NCI-H748 treated with DMSO at 0.1 percent for 48 hours (cell line): ENCODE results near the gene RPTOR.

Experiments used
- DNase-seq: peaks from one replicate; lab custom pipeline; 2025; lab: John Stamatoyannopoulos, UW

Gene RPTOR

GRCh38 chr17:80981062-80981902 is 436.6 kb downstream of the RPTOR start:
- no peak for DNase-seq

DNA sequence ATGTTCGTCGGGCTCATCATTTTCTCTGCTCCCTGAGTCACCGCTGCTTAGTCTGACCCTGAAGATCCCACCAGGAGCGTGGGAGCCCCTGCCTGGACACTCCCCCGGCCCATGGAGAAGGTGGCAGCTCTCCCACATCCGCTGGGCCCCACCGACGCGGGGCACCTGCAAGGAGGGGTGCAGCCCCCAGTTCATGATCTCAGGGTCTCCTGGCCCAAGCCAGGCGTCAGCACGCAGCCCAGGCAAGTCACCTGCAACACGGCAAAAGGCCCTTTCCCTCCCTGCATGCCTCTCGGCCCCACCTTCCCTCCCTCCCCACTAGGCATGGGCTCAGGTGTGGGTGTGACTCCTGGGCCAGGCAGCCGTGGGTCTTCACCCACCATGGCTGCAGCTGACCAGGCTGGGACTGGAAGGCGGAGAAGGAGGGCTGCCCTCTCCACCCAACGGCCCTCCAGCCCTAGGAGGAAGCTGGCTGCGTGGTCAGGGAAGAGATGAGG is 437.3 kb downstream of the RPTOR start:
- DNase-seq: no peak

GRCh38 chr17:80982426-80982974 is 437.9 kb downstream of the RPTOR start:
- DNase-seq: no peak

DNA sequence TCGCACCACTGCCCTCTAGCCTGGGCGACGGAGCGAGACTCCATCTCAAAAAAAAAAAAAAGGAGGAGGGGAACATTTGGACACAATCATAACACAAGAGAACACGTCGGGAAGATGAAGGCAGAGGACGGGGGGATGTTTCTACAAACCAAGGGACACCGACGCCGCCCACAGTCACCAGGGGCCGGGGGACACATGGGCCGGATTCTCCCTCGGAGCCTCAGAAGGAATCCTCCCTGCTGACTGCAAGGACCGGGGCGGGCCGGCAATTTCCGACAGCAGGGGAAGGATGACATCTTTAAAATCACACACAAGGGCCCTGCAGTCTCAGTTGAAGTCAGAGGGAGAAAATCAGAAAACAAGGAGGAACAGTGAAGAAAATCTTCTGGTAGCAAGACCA is 438.9 kb downstream of the RPTOR start:
- no peak for DNase-seq

DNA sequence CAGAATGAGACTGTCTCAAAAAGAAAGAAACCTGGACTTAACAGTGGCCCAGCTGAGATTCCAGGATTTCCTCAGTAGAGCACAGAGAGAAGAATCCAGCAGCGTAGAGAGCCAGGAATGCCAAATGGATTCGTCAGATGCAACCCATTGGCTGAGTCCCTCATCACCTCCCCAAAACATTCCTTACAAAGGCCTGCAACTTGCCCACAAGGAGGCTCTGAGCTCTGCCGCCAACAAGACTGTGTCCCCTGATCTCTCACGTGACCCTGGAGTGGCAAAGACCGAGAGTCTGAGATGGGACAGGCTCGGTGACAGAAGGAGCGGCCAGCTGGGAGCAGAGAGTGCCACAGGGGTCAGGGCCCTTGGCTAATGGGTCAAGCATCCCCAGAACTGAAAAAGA is 440.1 kb downstream of the RPTOR start:
- DNase-seq: no peak

- DNase-seq: no peak
Observed at GRCh38 chr17:80986046-80986445, 441.4 kb downstream of the RPTOR start.

DNA sequence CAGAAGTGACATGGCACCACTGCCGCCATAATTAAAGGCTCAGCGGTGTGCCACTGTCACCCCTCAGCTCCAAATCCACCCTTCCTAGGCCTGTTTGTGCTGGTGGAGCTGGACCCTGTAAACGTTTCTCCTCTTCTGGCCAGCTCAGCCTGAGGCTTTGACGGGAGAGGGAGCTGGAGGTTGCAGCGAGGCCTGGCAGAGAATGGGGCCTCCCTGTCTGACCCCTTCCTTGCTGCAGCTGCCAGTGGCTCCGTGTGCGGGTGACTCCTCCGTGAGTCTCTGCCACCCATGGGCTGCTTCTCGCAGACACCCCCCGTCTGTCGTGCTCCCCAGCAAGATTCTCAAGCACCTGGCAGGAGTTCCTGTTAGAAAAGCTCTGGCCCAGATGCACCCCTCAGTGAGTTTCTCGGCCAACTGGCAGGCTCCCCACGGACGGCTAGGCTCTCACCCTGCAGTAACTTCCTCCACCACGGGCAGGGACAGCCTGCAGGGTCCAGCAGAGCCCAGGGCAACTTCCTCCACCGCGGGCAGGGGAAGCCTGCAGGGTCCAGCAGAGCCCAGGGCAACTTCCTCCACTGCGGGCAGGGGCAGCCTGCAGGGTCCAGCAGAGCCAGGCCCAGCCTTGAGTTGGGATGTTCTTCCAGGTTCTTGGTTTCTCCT is 442.3 kb downstream of the RPTOR start:
- DNase-seq: no peak

GRCh38 chr17:80987941-80988461 is 443.4 kb downstream of the RPTOR start:
- DNase-seq: no peak

- no peak for DNase-seq
Observed at GRCh38 chr17:80989586-80989913, 444.9 kb downstream of the RPTOR start.

DNA sequence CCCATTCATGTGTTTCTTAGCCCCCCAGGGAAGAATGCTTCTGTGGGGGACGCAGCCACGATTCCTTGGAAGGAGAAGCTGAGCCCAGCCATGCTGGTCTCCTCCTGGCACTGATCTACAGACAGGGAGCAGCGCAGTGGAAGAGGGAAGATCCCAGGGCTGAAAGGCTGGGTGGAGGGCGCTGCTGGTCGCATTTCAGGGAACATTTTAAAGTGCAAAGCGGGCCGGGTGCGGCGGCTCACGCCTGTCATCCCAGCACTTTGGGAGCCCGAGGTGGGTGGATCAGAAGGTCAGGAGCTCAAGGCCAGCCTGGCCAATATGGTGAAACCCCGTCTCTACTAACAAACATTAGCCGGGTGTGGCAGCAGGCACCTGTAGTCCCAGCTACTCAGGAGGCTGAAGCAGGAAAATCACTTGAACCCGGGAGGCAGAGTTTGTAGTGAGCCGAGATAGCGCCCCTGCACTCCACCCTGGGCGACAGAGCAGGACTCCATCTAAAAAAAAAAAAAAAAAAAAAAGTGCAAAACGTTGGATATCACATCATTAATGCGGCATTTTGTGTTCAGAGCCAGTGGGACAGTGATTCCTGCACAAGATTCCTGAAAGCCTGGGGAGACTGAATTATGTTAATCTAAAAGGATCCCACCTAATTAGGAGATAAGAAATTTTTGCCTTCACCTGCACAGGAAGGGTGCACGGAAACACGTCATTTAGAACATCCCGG is 446.4 kb downstream of the RPTOR start:
- no peak for DNase-seq

DNA sequence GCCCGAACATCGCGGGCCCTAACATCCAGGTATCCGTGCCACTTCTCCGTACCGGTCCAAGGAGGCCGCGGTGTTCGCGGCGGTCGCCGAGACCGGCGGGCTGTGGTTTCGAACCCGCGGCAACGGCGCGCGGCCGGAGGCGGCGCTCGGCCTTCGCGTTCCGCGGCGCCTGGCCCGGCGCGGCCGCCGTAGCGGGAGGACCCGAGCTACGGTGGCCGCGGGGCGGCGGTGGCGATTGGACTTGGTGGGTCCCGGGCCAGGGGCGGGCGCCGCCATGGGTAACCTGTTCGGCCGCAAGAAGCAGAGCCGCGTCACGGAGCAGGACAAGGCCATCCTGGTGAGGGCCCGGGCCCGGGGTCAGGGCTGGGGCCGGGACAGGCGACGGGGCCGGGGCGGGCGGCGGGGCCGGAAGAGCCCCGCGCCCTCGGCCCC is 447.0 kb downstream of the RPTOR start, which contains the start of gene CHMP6:
TSS of gene CHMP6 (plus strand) at position 197 of the 432 bp plus-strand sequence. CDS start at position 275, 78 bp downstream.
- no peak for DNase-seq

GRCh38 chr17:80992077-80992947 is 447.7 kb downstream of the RPTOR start:
- DNase-seq: no peak

DNA sequence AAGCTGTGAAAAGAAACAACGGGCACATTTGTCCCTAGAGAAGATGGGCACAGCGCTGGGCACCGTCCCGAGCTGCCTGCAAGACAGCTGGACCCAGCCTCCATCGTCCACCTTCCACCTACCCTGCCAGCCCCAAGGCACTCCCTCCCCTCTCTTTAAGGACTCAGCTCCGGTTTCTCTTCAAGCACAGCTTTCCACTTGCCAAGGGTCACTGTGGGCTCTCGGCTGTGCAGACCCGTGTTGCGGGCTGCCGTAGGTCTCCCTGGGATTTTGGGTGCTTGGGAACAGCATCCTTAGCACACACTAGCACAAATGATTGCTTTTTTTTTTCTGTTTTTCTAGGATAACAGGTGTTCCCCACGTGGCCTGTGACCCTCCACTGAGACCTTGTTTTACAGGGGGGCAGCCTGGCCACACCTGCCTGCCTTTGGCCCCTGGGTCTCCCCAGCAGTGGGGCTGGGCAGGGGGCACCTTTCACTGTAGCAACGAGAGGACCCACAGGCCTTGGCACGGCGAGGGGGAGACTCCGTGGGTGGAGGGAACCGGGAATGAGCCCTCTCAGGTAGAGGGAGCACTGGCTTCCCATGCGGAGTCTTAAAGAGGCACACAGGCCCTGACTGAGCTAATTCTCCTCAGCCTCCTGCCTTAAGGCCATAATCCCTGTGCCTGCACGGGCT is 448.4 kb downstream of the RPTOR start:
- no peak for DNase-seq

- no peak for DNase-seq
Observed at GRCh38 chr17:80995131-80995530, 450.5 kb downstream of the RPTOR start.

DNA sequence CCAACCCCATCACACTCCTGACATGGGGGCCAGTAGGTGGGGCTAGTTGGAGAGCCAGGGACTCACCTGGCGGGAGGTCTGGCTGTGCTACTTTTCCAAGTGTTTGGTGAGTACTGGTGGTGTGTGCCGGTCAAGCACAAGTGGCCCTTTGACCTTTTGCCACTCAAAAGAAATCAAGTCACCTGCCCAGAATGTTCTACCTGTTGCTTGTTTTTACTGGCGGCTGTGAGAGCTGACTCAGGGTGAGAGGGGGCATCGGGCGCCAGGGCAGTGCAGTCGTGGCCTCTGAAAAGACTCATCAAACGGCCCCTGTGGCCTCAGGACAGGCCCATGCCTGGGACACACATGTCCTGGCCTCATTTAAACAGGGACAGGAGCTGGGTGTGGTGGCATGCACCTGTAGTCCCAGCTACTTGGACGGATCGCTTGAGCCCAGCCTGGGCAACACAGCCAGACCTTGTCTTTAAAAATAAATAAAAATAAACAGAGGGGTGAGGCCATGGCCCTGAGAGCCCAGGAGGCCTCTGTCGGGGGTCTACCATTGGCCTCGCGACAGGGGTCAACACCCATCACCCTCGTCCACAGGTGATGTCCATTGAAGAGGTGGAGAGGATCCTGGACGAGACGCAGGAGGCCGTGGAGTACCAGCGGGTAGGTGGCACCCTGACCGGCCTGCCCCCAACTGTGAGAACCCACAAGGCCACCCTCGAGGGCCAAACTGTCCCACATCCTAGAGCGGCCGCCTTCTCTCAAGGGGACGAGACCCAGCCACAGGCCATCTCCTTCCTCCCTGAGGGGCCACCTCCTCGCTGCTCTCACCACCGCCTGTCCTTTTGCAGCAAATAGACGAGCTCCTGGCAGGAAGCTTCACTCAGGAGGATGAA is 452.0 kb downstream of the RPTOR start:
- DNase-seq: no peak

- no peak for DNase-seq
Observed at GRCh38 chr17:80997424-80998117, 452.9 kb downstream of the RPTOR start.

DNA sequence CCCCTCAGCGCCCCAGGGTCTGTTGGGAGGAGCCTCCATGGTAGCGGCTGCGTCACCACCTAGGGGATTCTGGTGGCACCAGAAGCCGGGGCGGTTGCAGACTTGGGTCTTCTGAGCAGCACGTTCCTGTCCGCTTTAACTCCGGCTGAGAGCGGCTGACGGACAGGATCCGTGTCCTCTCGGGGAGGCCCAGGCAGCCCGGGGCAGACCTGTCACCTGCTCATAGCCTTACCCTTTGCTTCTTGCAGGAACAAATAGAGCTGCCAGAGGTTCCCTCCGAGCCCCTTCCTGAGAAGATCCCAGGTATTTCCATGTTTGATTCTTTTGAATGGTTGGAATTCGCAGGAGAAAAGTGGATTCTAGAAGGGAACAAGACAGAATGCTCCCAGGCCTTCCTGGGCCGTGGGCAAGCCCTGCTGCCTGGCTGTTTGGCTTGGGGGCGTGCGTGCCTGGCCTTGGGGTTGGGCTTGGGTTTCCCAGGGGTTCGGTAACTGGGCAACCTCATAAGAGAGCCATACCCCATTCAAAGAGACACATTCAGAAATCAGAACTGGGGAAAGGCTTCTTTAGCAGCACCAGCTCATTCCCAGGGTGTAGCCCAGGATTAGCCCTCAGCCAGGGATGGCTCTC is 453.6 kb downstream of the RPTOR start:
- no peak for DNase-seq

DNA sequence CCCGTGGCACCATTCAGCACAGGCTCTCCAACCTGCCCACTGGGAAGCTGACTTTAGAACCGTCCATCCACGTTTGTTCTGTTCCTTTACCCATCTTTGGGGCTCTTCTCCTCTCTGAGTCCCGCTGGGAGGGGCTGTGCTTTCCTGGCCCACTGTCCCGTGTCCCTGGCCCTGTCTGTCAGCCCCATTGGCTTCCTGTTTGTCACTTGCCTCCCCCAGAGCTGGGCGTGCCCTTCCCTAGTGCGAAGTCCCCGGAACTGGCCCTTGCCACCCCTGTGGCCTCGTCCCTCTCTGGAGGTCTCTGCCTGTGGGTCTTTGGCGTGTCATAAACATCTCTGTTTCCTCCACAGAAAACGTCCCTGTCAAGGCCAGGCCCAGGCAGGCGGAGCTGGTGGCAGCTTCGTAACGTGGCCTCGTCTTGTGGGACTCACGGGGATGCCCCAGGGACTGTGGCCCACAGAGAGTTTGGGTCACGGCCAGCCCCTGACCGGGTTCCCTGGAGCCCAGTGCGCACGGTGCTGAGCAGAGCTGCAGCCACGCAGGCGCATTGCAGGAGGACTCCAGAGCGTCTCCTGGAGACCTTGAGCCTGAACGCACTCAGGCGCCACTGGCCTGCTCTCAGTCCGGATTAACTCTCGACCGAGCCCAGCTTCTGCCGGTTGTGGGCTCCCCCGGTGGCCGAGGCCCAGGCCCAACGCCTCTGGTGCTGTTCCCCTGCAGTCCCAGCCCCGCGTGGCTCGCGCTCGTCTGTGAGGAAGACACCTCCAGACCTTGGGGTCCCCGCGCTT is 454.3 kb downstream of the RPTOR start:
- no peak for DNase-seq
